ENCODE data around the gene GSN.

GSN gene

GRCh38 chr9:121324755-121325154 is 56.8 kb downstream of the GSN start:
- no CpG with 5 or more reads among the region's 2 CpGs for WGBS (ENCODE audit: insufficient coverage, insufficient read length)
- no peak overlapping the region for H3K27ac ChIP-seq (ENCODE audit: low read length)
- no peaks in the 10 kb centered on the region for H3K4me1 ChIP-seq (ENCODE audit: control insufficient read depth, insufficient read depth, low read length)
- DNase-seq (ENCODE audit: low read depth, low spot score), result no peak
- no peak overlapping the region for H3K4me3 ChIP-seq (ENCODE audit: low read length)
- no peaks in the 10 kb centered on the region for H3K27me3 ChIP-seq (ENCODE audit: control insufficient read depth, insufficient read depth, low read length)
- no peaks in the 10 kb centered on the region for H3K9me3 ChIP-seq (ENCODE audit: control insufficient read depth, insufficient read depth, low read length)
- H3K36me3 ChIP-seq (ENCODE audit: control insufficient read depth, insufficient read depth, low read length), result no peaks in the 10 kb centered on the region

GRCh38 chr9:121325387-121325786 is 57.4 kb downstream of the GSN start:
- Histone ChIP-seq H3K36me3 (ENCODE audit: control insufficient read depth, insufficient read depth, low read length) (no peaks in the 10 kb centered on the region), H3K4me3 (ENCODE audit: low read length) (no peak overlapping the region), H3K9me3 (ENCODE audit: control insufficient read depth, insufficient read depth, low read length) (no peaks in the 10 kb centered on the region), H3K4me1 (ENCODE audit: control insufficient read depth, insufficient read depth, low read length) (no peaks in the 10 kb centered on the region), H3K27ac (ENCODE audit: low read length) (no peak overlapping the region), H3K27me3 (ENCODE audit: control insufficient read depth, insufficient read depth, low read length) (no peaks in the 10 kb centered on the region)
- DNase-seq (ENCODE audit: low read depth, low spot score), result no peak
- WGBS (ENCODE audit: insufficient coverage, insufficient read length), result no CpG with 5 or more reads among the region's 7 CpGs

GRCh38 chr9:121326130-121326838 is 58.3 kb downstream of the GSN start:
- Histone ChIP-seq H3K9me3 (ENCODE audit: control insufficient read depth, insufficient read depth, low read length) (no peaks in the 10 kb centered on the region), H3K36me3 (ENCODE audit: control insufficient read depth, insufficient read depth, low read length) (no peaks in the 10 kb centered on the region), H3K4me3 (ENCODE audit: low read length) (no peak overlapping the region), H3K27ac (ENCODE audit: low read length) (no peak overlapping the region), H3K27me3 (ENCODE audit: control insufficient read depth, insufficient read depth, low read length) (no peaks in the 10 kb centered on the region), H3K4me1 (ENCODE audit: control insufficient read depth, insufficient read depth, low read length) (no peaks in the 10 kb centered on the region)
- no peak for DNase-seq (ENCODE audit: low read depth, low spot score)
- no CpG with 5 or more reads among the region's 19 CpGs for WGBS (ENCODE audit: insufficient coverage, insufficient read length)

- Histone ChIP-seq H3K27ac (ENCODE audit: low read length) (no peak overlapping the region), H3K4me3 (ENCODE audit: low read length) (no peak overlapping the region), H3K36me3 (ENCODE audit: control insufficient read depth, insufficient read depth, low read length) (no peaks in the 10 kb centered on the region), H3K27me3 (ENCODE audit: control insufficient read depth, insufficient read depth, low read length) (no peaks in the 10 kb centered on the region), H3K9me3 (ENCODE audit: control insufficient read depth, insufficient read depth, low read length) (no peaks in the 10 kb centered on the region), H3K4me1 (ENCODE audit: control insufficient read depth, insufficient read depth, low read length) (no peaks in the 10 kb centered on the region)
- DNase-seq (ENCODE audit: low read depth, low spot score), result no peak
- WGBS (ENCODE audit: insufficient coverage, insufficient read length), result no CpG with 5 or more reads among the region's 11 CpGs
Observed at GRCh38 chr9:121326901-121327613, 59.1 kb downstream of the GSN start.

- Histone ChIP-seq H3K27ac (ENCODE audit: low read length) (no peak overlapping the region), H3K36me3 (ENCODE audit: control insufficient read depth, insufficient read depth, low read length) (no peaks in the 10 kb centered on the region), H3K9me3 (ENCODE audit: control insufficient read depth, insufficient read depth, low read length) (no peaks in the 10 kb centered on the region), H3K27me3 (ENCODE audit: control insufficient read depth, insufficient read depth, low read length) (no peaks in the 10 kb centered on the region), H3K4me1 (ENCODE audit: control insufficient read depth, insufficient read depth, low read length) (no peaks in the 10 kb centered on the region), H3K4me3 (ENCODE audit: low read length) (no peak overlapping the region)
- DNase-seq (ENCODE audit: low read depth, low spot score), result no peak
- WGBS (ENCODE audit: insufficient coverage, insufficient read length), result no CpG with 5 or more reads among the region's 8 CpGs
Observed at GRCh38 chr9:121328476-121328875, 60.5 kb downstream of the GSN start.

GRCh38 chr9:121328876-121329681 is 61.1 kb downstream of the GSN start:
- DNase-seq (ENCODE audit: low read depth, low spot score), result no peak
- Histone ChIP-seq H3K4me1 (ENCODE audit: control insufficient read depth, insufficient read depth, low read length) (no peaks in the 10 kb centered on the region), H3K4me3 (ENCODE audit: low read length) (no peak overlapping the region), H3K9me3 (ENCODE audit: control insufficient read depth, insufficient read depth, low read length) (no peaks in the 10 kb centered on the region), H3K27me3 (ENCODE audit: control insufficient read depth, insufficient read depth, low read length) (no peaks in the 10 kb centered on the region), H3K36me3 (ENCODE audit: control insufficient read depth, insufficient read depth, low read length) (no peaks in the 10 kb centered on the region), H3K27ac (ENCODE audit: low read length) (no peak overlapping the region)
- no CpG with 5 or more reads among the region's 16 CpGs for WGBS (ENCODE audit: insufficient coverage, insufficient read length)

- Histone ChIP-seq H3K9me3 (ENCODE audit: control insufficient read depth, insufficient read depth, low read length) (no peaks in the 10 kb centered on the region), H3K4me1 (ENCODE audit: control insufficient read depth, insufficient read depth, low read length) (no peaks in the 10 kb centered on the region), H3K27ac (ENCODE audit: low read length) (no peak overlapping the region), H3K4me3 (ENCODE audit: low read length) (no peak overlapping the region), H3K27me3 (ENCODE audit: control insufficient read depth, insufficient read depth, low read length) (no peaks in the 10 kb centered on the region), H3K36me3 (ENCODE audit: control insufficient read depth, insufficient read depth, low read length) (no peaks in the 10 kb centered on the region)
- no CpG with 5 or more reads among the region's 3 CpGs for WGBS (ENCODE audit: insufficient coverage, insufficient read length)
- no peak for DNase-seq (ENCODE audit: low read depth, low spot score)
Observed at GRCh38 chr9:121331549-121331948, 63.6 kb downstream of the GSN start.

- H3K27ac ChIP-seq (ENCODE audit: low read length), result no peak overlapping the region
- H3K36me3 ChIP-seq (ENCODE audit: control insufficient read depth, insufficient read depth, low read length), result no peaks in the 10 kb centered on the region
- H3K9me3 ChIP-seq (ENCODE audit: control insufficient read depth, insufficient read depth, low read length), result no peaks in the 10 kb centered on the region
- H3K4me1 ChIP-seq (ENCODE audit: control insufficient read depth, insufficient read depth, low read length), result no peaks in the 10 kb centered on the region
- no peak overlapping the region for H3K4me3 ChIP-seq (ENCODE audit: low read length)
- no peak for DNase-seq (ENCODE audit: low read depth, low spot score)
- no peaks in the 10 kb centered on the region for H3K27me3 ChIP-seq (ENCODE audit: control insufficient read depth, insufficient read depth, low read length)
- WGBS (ENCODE audit: insufficient coverage, insufficient read length), result no CpG with 5 or more reads among the region's 14 CpGs
Observed at GRCh38 chr9:121331992-121332685, 64.2 kb downstream of the GSN start.

GRCh38 chr9:121333950-121334773 is 66.2 kb downstream of the GSN start:
- Histone ChIP-seq H3K9me3 (ENCODE audit: control insufficient read depth, insufficient read depth, low read length) (no peaks in the 10 kb centered on the region), H3K4me1 (ENCODE audit: control insufficient read depth, insufficient read depth, low read length) (no peaks in the 10 kb centered on the region), H3K27ac (ENCODE audit: low read length) (no peak overlapping the region), H3K27me3 (ENCODE audit: control insufficient read depth, insufficient read depth, low read length) (no peaks in the 10 kb centered on the region), H3K4me3 (ENCODE audit: low read length) (no peak overlapping the region), H3K36me3 (ENCODE audit: control insufficient read depth, insufficient read depth, low read length) (no peaks in the 10 kb centered on the region)
- WGBS (ENCODE audit: insufficient coverage, insufficient read length), result no CpG with 5 or more reads among the region's 8 CpGs
- DNase-seq (ENCODE audit: low read depth, low spot score), result no peak
